GM21717 (cell line): ENCODE data around the gene RPS6KA4.
"Not testable (repeated sequence)": the region's sequence is repeated elsewhere in the genome, so short reads cannot be mapped to it uniquely, and the experiment has no call there.

Experiments
- ATAC-seq: cut with Tn5 transposase; IDR thresholded peaks from one replicate; pipeline ENCODE4 v1.9.1; 2021; ENCODE audit warnings: mild to moderate bottlenecking, moderate library complexity; ENCODE audit not compliant: unreplicated experiment

Gene RPS6KA4

GRCh38 chr11:64413417-64413816 is 54.5 kb downstream of the RPS6KA4 start:
- no peak for ATAC-seq

- ATAC-seq = no peak
These were observed 56.3 kb downstream of the RPS6KA4 start for GRCh38 chr11:64415286-64415685.

- ATAC-seq = no peak
These were observed 57.2 kb downstream of the RPS6KA4 start for GRCh38 chr11:64415996-64416728.

- not testable (repeated sequence) for ATAC-seq
These were observed 59.3 kb downstream of the RPS6KA4 start for GRCh38 chr11:64418233-64418632.

GRCh38 chr11:64419257-64419790 is 60.4 kb downstream of the RPS6KA4 start:
- no peak for ATAC-seq

GRCh38 chr11:64419818-64420485 is 61.0 kb downstream of the RPS6KA4 start:
- ATAC-seq = no peak
